Karpas-422 (cell line): Measurements from ENCODE around the gene GABPB1. TPM values are rescaled to one million over a fixed set of nuclear protein-coding genes. Genes with fewer than 3 reads are reported as not detected.

Experiments
- DNase-seq: peaks from one replicate; pipeline ENCODE4 v3.0.0-alpha.2; 2015
- H2AFZ ChIP-seq: fragments of 200-600 bp; sonication (generic); 2 replicates; pipeline ENCODE4 v1.6.1; 2014; ENCODE audit warnings: antibody characterized with exemption, low read length, mixed read lengths
- H3K27ac ChIP-seq: fragments of 200-600 bp; sonication (generic); 2 replicates; pipeline ENCODE4 v1.5.1; 2014; ENCODE audit warnings: mild to moderate bottlenecking, low read length, moderate library complexity
- H3K27me3 ChIP-seq: fragments of 200-600 bp; sonication (generic); 2 replicates; pipeline ENCODE4 v1.6.1; 2014; ENCODE audit warnings: low read length, mixed read lengths
- H3K36me3 ChIP-seq: fragments of 200-600 bp; sonication (generic); 2 replicates; pipeline ENCODE4 v1.6.1; 2014; ENCODE audit warnings: low read length, mixed read lengths; ENCODE audit not compliant: insufficient read depth
- H3K4me1 ChIP-seq: fragments of 200-600 bp; sonication (generic); 2 replicates; pipeline ENCODE4 v1.6.1; 2014; ENCODE audit warnings: mild to moderate bottlenecking, low read length, mixed read lengths
- H3K4me2 ChIP-seq: fragments of 200-600 bp; sonication (generic); 2 replicates; pipeline ENCODE4 v1.6.1; 2014; ENCODE audit warnings: low read length, low read depth, mild to moderate bottlenecking; ENCODE audit not compliant: poor library complexity, severe bottlenecking
- H3K4me3 ChIP-seq: fragments of 200-600 bp; sonication (generic); 2 replicates; pipeline ENCODE4 v1.5.1; 2014; ENCODE audit warnings: mild to moderate bottlenecking, antibody characterized with exemption, low read length, mixed read lengths
- H3K79me2 ChIP-seq: fragments of 200-600 bp; sonication (generic); 2 replicates; pipeline ENCODE4 v1.6.1; 2014; ENCODE audit warnings: mild to moderate bottlenecking, low read length, mixed read lengths
- H3K9ac ChIP-seq: fragments of 200-600 bp; sonication (generic); 2 replicates; pipeline ENCODE4 v1.6.0; 2014; ENCODE audit warnings: low read length
- H3K9me2 ChIP-seq: fragments of 200-600 bp; sonication (generic), shearing (Covaris generic); replicated peaks from 2 replicates; pipeline ENCODE4 v1.6.0; 2014; ENCODE audit warnings: mild to moderate bottlenecking, low read length, moderate library complexity; ENCODE audit not compliant: insufficient read depth
- H3K9me3 ChIP-seq: fragments of 300-700, 200-600 bp; sonication (generic); 2 replicates; pipeline ENCODE4 v1.6.1; 2014; ENCODE audit warnings: low read length, mixed read lengths
- H4K20me1 ChIP-seq: fragments of 200-600 bp; sonication (generic); 2 replicates; pipeline ENCODE4 v1.6.1; 2014; ENCODE audit warnings: mild to moderate bottlenecking, antibody characterized with exemption, low read length, low read depth; ENCODE audit not compliant: insufficient read depth
- total RNA-seq: library from RNA; depleted of rRNA; stranded (reverse); fragments of >200 nt; shearing (Covaris generic); gene quantifications from 2 replicates; pipeline ENCODE4 v1.2.3, GENCODE V29; 2014; ENCODE audit warnings: low replicate concordance

GABPB1 gene
- total RNA-seq, 1 experiment from 2014 or later = 30.4 TPM

- Histone ChIP-seq H3K36me3 (no peaks in the 10 kb centered on the region), H2AFZ (no peak overlapping the region), H3K4me1 (peaks cover 8% of the 10 kb centered on the region; the same call in 1 of the 2 replicates), H3K27ac (no peak overlapping the region), H3K9ac (no peak overlapping the region), H3K9me2 (no peaks in the 10 kb centered on the region), H4K20me1 (no peaks in the 10 kb centered on the region), H3K9me3 (no peaks in the 10 kb centered on the region), H3K79me2 (peaks cover 77% of the 10 kb centered on the region), H3K27me3 (no peaks in the 10 kb centered on the region), H3K4me2 (peak overlapping the region; percentile 8), H3K4me3 (no peak overlapping the region)
- peak; percentile 82 for DNase-seq
Measured at GRCh38 chr15:50315814-50316630, 39.0 kb downstream of the GABPB1 start.

- peaks cover 15% of the 10 kb centered on the region for H3K36me3 ChIP-seq
- H2AFZ ChIP-seq = no peak overlapping the region
- peaks cover 8% of the 10 kb centered on the region; the same call in 1 of the 2 replicates for H3K4me1 ChIP-seq
- H3K9me2 ChIP-seq = no peaks in the 10 kb centered on the region
- no peak for DNase-seq
- no peak overlapping the region for H3K9ac ChIP-seq
- no peaks in the 10 kb centered on the region for H4K20me1 ChIP-seq
- no peaks in the 10 kb centered on the region for H3K27me3 ChIP-seq
- H3K9me3 ChIP-seq = peaks cover 4% of the 10 kb centered on the region
- H3K4me3 ChIP-seq = no peak overlapping the region
- H3K4me2 ChIP-seq = no peak overlapping the region
- H3K27ac ChIP-seq = no peak overlapping the region
- peaks cover 67% of the 10 kb centered on the region for H3K79me2 ChIP-seq
Measured at GRCh38 chr15:50312636-50313035, 42.4 kb downstream of the GABPB1 start.

GRCh38 chr15:50307799-50308198, 47.2 kb downstream of the GABPB1 start:
- DNase-seq = no peak

GRCh38 chr15:50304836-50305235, 50.2 kb downstream of the GABPB1 start:
- Histone ChIP-seq H4K20me1 (no peaks in the 10 kb centered on the region), H2AFZ (no peak overlapping the region), H3K79me2 (peaks cover 10% of the 10 kb centered on the region; the same call in 1 of the 2 replicates), H3K4me1 (peaks cover 5% of the 10 kb centered on the region), H3K9me2 (no peaks in the 10 kb centered on the region), H3K9ac (no peak overlapping the region), H3K4me2 (no peak overlapping the region), H3K27me3 (no peaks in the 10 kb centered on the region), H3K36me3 (peaks cover 48% of the 10 kb centered on the region), H3K4me3 (no peak overlapping the region), H3K27ac (no peak overlapping the region), H3K9me3 (peaks cover 4% of the 10 kb centered on the region)
- no peak for DNase-seq

More at GRCh38 chr15:50307799-50308198, 47.2 kb downstream of the GABPB1 start:
- no peak overlapping the region for H3K4me3 ChIP-seq
- peaks cover 31% of the 10 kb centered on the region for H3K36me3 ChIP-seq
- no peaks in the 10 kb centered on the region for H4K20me1 ChIP-seq
- no peak overlapping the region for H3K9ac ChIP-seq
- H3K4me2 ChIP-seq = no peak overlapping the region
- H3K79me2 ChIP-seq = peaks cover 36% of the 10 kb centered on the region
- H3K9me2 ChIP-seq = no peaks in the 10 kb centered on the region
- H3K9me3 ChIP-seq = peaks cover 4% of the 10 kb centered on the region
- H3K4me1 ChIP-seq = peaks cover 2% of the 10 kb centered on the region
- no peak overlapping the region for H2AFZ ChIP-seq
- H3K27ac ChIP-seq = no peak overlapping the region
- no peaks in the 10 kb centered on the region for H3K27me3 ChIP-seq

GRCh38 chr15:50302581-50302980, 52.4 kb downstream of the GABPB1 start:
- H3K4me1 ChIP-seq = peaks cover 5% of the 10 kb centered on the region
- H3K9ac ChIP-seq = no peak overlapping the region
- no peak overlapping the region for H2AFZ ChIP-seq
- no peak overlapping the region for H3K27ac ChIP-seq
- H4K20me1 ChIP-seq = no peaks in the 10 kb centered on the region
- H3K36me3 ChIP-seq = peaks cover 32% of the 10 kb centered on the region; the same call in 1 of the 2 replicates
- DNase-seq = no peak
- H3K27me3 ChIP-seq = no peaks in the 10 kb centered on the region
- no peak overlapping the region for H3K4me2 ChIP-seq
- H3K9me2 ChIP-seq = no peaks in the 10 kb centered on the region
- no peaks in the 10 kb centered on the region for H3K9me3 ChIP-seq
- peaks cover 3% of the 10 kb centered on the region; the same call in 1 of the 2 replicates for H3K79me2 ChIP-seq
- H3K4me3 ChIP-seq = no peak overlapping the region

- no peak overlapping the region for H3K9ac ChIP-seq
- H3K4me3 ChIP-seq = no peak overlapping the region
- no peaks in the 10 kb centered on the region for H3K9me3 ChIP-seq
- H3K27ac ChIP-seq = no peak overlapping the region
- H3K4me2 ChIP-seq = no peak overlapping the region
- no peak for DNase-seq
- peaks cover 18% of the 10 kb centered on the region; the same call in 1 of the 2 replicates for H3K36me3 ChIP-seq
- no peaks in the 10 kb centered on the region for H4K20me1 ChIP-seq
- H3K9me2 ChIP-seq = no peaks in the 10 kb centered on the region
- H2AFZ ChIP-seq = no peak overlapping the region
- H3K27me3 ChIP-seq = no peaks in the 10 kb centered on the region
- H3K4me1 ChIP-seq = peaks cover 5% of the 10 kb centered on the region
- no peaks in the 10 kb centered on the region for H3K79me2 ChIP-seq
Measured at GRCh38 chr15:50298340-50298739, 56.7 kb downstream of the GABPB1 start.

GRCh38 chr15:50295966-50296365, 59.0 kb downstream of the GABPB1 start:
- no peaks in the 10 kb centered on the region for H3K4me1 ChIP-seq
- H3K9me3 ChIP-seq = no peaks in the 10 kb centered on the region
- peaks cover 5% of the 10 kb centered on the region; the same call in 1 of the 2 replicates for H3K36me3 ChIP-seq
- no peak overlapping the region for H3K27ac ChIP-seq
- no peaks in the 10 kb centered on the region for H3K79me2 ChIP-seq
- no peak overlapping the region for H3K9ac ChIP-seq
- no peaks in the 10 kb centered on the region for H4K20me1 ChIP-seq
- H3K4me3 ChIP-seq = no peak overlapping the region
- no peaks in the 10 kb centered on the region for H3K9me2 ChIP-seq
- no peak overlapping the region for H3K4me2 ChIP-seq
- no peak overlapping the region for H2AFZ ChIP-seq
- no peaks in the 10 kb centered on the region for H3K27me3 ChIP-seq
- no peak for DNase-seq

GRCh38 chr15:50289749-50290148, 65.2 kb downstream of the GABPB1 start:
- Histone ChIP-seq H3K36me3 (peaks cover 8% of the 10 kb centered on the region; the same call in 1 of the 2 replicates), H3K9ac (no peak overlapping the region), H4K20me1 (no peaks in the 10 kb centered on the region), H3K27ac (no peak overlapping the region), H3K4me3 (no peak overlapping the region), H3K9me2 (no peaks in the 10 kb centered on the region), H3K9me3 (no peaks in the 10 kb centered on the region), H2AFZ (no peak overlapping the region), H3K27me3 (no peaks in the 10 kb centered on the region), H3K4me1 (no peaks in the 10 kb centered on the region), H3K79me2 (no peaks in the 10 kb centered on the region), H3K4me2 (no peak overlapping the region)
- no peak for DNase-seq
